OCI-M2 (cell line): ENCODE data around the gene DNER.
"Not testable (repeated sequence)": the region's sequence is repeated elsewhere in the genome, so short reads cannot be mapped to it uniquely, and the experiment has no call there.

ENCODE experiments used
- DNase-seq: peaks from one replicate; lab custom pipeline; 2025; ENCODE audit not compliant: unreplicated experiment; lab: John Stamatoyannopoulos, UW

DNER gene

GRCh38 chr2:229344955-229345354 lies 369.4 kb downstream of the DNER start:
- DNase-seq = no peak

GRCh38 chr2:229344151-229344551 lies 370.2 kb downstream of the DNER start:
- no peak for DNase-seq

GRCh38 chr2:229343661-229344060 lies 370.7 kb downstream of the DNER start:
- no peak for DNase-seq

- no peak for DNase-seq
These were observed 372.0 kb downstream of the DNER start for GRCh38 chr2:229342376-229342775.

- no peak for DNase-seq
These were observed 374.1 kb downstream of the DNER start for GRCh38 chr2:229340086-229340760.

GRCh38 chr2:229339618-229340017 lies 374.7 kb downstream of the DNER start:
- no peak for DNase-seq

GRCh38 chr2:229339171-229339570 lies 375.2 kb downstream of the DNER start:
- not testable (repeated sequence) for DNase-seq

- no peak for DNase-seq
These were observed 378.4 kb downstream of the DNER start for GRCh38 chr2:229335877-229336346.

- no peak for DNase-seq
These were observed 379.0 kb downstream of the DNER start for GRCh38 chr2:229335330-229335729.

- no peak for DNase-seq
These were observed 383.4 kb downstream of the DNER start for GRCh38 chr2:229330952-229331351.

GRCh38 chr2:229319558-229319957 lies 394.8 kb downstream of the DNER start:
- no peak for DNase-seq

- DNase-seq = no peak
These were observed 400.2 kb downstream of the DNER start for GRCh38 chr2:229314117-229314516.

- no peak for DNase-seq
These were observed 400.8 kb downstream of the DNER start for GRCh38 chr2:229313591-229313990.
